Measurements from ENCODE around the gene DMBX1.

DMBX1 gene

DNA sequence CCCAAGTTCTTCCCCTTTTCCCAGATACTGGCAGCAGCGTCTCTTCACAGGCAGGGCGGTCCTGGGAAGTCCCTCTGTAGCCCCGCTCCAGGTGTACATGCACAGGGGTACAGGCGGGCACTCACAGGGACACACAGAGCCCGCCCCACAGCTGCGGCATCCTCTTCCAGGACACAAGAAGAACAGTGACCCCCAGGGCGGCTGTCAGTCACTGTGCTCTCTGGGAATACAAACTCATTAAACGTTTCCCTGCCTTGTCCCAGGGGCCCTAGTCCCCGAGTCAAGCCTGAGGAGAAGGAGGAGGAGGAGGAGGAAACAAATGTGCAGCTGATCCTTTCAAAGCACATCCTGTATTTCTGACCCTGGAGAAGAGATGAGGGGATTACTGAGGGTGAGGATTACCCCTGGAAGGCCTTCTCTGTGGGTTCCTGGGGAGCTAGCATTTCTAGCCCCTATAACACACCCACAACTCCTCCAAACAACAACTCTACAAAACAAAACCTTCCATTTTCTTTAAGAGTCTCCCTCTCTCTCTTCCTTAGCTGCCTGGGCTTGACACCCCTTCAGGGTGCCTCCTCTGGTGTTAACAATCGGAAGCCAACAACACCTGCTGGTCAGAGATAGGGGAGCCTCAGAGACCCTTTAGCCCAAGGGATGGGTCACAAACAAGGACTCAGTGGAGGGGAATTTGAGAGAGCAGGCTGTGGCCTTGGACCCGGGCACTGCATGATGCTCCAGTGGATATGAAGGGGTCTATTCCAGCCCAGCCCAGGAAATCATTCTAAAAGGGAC is 28.4 kb upstream of the DMBX1 start:
- DNase-seq = no peak

DNA sequence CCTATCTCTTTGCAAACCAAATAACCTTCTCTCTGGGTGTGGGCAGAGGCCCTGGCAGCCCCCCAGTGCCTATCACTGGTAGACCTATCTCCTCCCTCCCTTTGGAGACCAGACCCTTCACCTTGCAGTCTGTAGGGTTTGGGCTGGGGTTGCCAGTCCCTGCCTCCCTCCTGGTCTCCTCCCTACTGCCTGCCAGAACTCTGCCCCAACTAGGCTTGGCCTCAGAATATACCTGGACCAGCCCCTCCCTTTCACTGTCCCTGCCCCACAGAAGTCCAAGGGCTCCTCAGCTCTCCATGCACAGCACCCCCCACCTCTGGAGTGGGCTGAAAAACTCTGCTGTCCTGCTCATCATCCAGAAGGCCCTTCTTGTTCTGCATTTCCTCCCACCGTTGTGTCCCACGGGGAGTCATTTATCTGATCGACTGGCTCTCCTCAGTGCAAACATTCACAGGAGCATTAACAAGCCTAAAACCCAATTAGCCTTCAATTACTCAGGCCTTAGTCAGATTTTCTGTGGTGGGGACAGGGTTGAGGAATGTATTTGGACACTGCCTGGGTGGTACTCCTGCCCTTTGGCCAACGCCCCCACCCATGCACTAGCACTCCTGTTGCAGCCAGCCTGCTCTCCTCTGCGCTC is 27.7 kb upstream of the DMBX1 start:
- no peak for DNase-seq

GRCh38 chr1:46464013-46464548 is 25.6 kb upstream of the DMBX1 start:
- DNase-seq = no peak

DNA sequence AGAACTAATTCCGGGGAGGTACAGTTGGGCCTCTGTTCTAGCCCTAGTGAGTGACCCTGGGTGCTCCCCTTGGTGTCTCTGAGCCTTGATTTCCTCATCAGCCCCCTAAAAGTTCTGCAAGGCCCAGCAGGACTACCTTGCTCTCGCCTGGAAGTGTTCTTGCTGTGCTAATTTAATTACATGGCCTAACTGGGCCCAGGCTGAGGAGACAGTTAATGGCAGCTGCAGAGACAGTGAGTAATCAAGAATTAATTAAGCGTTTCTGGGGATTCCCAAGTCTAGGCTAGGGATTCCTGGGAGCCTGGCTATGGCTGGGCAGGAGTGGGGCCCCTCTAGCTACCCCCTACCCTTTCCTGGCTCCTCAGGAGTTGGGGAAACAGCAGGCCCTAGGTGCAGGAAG is 24.7 kb upstream of the DMBX1 start:
- DNase-seq = no peak

GRCh38 chr1:46465981-46466476 is 23.6 kb upstream of the DMBX1 start:
- no peak for DNase-seq

- DNase-seq = no peak
These were observed 23.0 kb upstream of the DMBX1 start for GRCh38 chr1:46466477-46467182.

- no peak for DNase-seq
These were observed 22.5 kb upstream of the DMBX1 start for GRCh38 chr1:46467183-46467504.

GRCh38 chr1:46469881-46470280 is 19.8 kb upstream of the DMBX1 start:
- no peak for DNase-seq

GRCh38 chr1:46471848-46472492 is 17.7 kb upstream of the DMBX1 start:
- no peak for DNase-seq

- no peak for DNase-seq
These were observed 17.0 kb upstream of the DMBX1 start for GRCh38 chr1:46472498-46473181.

DNA sequence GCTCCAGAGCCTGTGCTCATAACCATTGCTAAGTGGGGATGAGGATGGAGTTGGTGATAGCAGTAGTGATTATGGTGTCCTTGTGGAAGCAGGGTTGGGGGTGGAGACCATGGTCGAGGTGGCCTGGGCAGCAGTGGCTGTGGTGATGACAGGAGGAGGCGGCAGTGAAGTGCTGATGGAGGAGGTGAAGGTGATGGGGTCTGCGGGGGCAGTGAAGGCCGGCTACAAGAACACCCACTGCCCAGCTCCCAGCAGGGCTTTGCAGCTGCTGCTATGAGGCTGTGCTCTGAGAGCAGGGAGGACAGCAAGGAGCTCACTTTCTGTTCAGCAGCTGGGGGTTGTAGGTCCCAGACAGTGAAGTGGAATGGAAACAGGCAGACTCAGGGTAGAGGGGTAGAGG is 15.6 kb upstream of the DMBX1 start:
- DNase-seq = no peak

DNA sequence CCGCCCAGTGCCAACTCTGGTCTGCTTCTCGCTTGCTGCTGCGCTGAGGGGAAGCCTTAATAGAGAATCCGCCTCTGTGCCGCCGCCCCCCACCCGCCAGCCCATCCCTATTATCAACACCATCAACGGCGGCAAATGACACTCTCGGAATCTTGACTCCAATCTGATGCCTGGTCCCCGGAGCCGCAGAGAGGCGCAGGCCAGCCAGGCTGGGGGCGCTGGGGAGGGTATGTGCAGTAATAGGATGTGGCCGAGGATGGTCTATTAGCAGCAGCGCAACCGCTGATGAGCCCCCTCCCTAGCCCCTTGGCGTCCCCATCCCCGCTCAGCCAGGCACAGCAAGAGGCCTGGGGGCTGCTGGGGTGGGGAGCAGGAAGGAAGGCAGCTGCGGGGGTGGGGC is 15.1 kb upstream of the DMBX1 start:
- no peak for DNase-seq

DNA sequence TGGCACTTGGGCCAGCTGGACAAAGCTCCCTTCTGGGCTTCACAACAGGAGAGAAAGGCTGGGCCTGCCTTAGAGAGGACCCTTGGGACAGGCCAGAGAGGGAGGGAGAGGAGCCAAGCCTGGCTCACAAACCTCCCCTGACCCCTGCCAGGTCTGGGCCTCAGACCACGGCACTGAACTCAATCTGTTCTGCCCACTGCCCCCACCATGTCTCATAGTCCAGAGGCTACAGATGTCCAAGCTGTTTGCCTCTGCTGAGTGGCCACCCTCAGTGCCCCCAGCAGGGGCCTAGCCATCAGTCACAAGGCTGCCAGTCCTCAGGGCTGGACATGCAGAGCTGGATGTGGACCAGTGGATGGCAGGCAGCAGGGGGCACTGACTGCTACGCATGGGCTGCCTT is 13.0 kb upstream of the DMBX1 start:
- DNase-seq = no peak

GRCh38 chr1:46477153-46477929 is 12.3 kb upstream of the DMBX1 start:
- DNase-seq = peak; percentile 42

GRCh38 chr1:46478721-46479485 is 10.7 kb upstream of the DMBX1 start:
- DNase-seq = no peak

DNA sequence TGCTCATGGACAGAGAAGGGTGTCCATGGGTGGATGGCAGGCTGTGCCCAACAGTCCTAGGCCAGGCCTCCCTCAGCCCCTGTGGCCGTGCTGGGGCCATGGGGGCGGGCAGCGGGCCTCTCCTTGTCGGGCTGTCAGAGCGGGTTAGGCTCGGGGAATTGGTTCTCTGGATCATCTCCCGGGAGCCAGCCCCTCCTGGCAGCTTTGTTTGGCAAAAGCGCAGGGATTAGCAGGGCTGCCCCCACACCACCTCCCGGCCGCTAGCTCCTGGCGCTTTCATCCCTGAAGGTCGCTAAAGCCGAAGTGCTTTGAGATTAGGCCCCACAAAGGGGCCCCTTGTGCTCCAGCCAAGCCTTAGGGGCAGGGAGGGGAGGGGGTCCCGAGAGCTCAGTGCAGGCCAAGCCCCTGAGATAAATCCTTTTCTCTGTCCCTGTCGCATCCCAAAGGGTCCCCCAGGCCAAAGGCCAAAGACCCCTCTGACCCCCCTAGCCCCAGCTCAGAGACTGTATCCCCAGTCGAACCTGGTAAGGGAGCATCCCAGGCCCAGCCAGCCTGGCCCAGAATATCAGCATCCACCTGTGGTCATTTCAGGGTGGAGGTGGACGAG is 9.8 kb upstream of the DMBX1 start:
- no peak for DNase-seq

DNA sequence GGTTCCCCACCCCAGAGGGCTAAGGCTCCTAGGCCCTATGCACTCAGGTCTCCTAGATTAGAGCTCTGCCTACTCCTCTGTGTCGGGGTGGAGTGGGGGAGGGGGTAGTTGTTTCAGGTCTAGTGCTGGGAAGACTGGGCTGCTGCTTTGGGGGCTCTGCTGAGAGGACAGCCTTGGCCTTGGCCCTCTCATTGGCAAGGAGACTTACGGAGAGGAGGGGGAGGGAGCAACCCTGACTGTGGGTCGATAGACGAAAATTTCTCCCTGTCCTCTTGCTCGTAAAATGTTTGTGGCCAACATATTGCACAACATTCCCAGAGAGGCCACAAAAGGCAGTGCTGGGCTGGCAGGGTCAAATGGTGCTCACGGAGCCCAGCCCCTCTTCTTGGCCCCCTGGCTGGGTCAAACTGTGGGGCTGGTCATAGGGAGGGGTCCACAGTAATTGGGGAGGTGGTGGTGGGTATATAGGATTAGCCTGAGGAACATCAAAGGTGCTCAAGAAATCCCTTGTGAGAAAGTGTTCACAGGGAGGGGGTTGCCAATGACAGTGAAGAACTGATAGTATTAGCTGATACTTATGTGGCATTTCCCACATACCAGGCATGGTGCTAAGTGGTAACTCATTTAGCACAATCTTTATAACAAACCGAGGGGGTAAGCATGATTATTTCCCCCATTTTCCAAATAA is 8.5 kb upstream of the DMBX1 start:
- DNase-seq = no peak

- DNase-seq = no peak
These were observed 7.7 kb upstream of the DMBX1 start for GRCh38 chr1:46481961-46482360.

GRCh38 chr1:46483589-46483988 is 6.0 kb upstream of the DMBX1 start:
- no peak for DNase-seq

Data from GOT3 (cell line).